HepG2 (cell line): ENCODE measurements around the gene FCN3. TPM values are rescaled to one million over a fixed set of nuclear protein-coding genes. Genes with fewer than 3 reads are reported as not detected.

Experiments
- ARNT2 ChIP-seq: sonication (generic); formaldehyde crosslinking; IDR thresholded peaks from 2 replicates; pipeline ENCODE4 v1.8.0; 2022; ENCODE audit warnings: mild to moderate bottlenecking, low read depth, missing genetic modification reagents, moderate library complexity
- ATF1 ChIP-seq: IDR thresholded peaks from 2 replicates; pipeline ENCODE4 v1.6.1; 2016; ENCODE audit warnings: mild to moderate bottlenecking, control low read depth
- CBX2 ChIP-seq, 2 experiments: fragments of 200-600 bp in 1 of 2; sonication (generic); formaldehyde crosslinking in 1 of 2; IDR thresholded peaks; 2 replicates each; pipeline versions ENCODE4 v1.7.0 to v1.8.1; 2018 to 2022; ENCODE audit warnings: low read depth in 2 of 2, low read length in 1 of 2, mild to moderate bottlenecking in 1 of 2, missing genetic modification reagents in 1 of 2
- CHD2 ChIP-seq: IDR thresholded peaks from 2 replicates; pipeline ENCODE4 v1.6.1; 2011; ENCODE audit warnings: low read depth, low read length, improper control_type of control experiment
- ELF4 ChIP-seq: sonication (generic); formaldehyde crosslinking; IDR thresholded peaks from 2 replicates; pipeline ENCODE4 v1.5.0; 2020; ENCODE audit warnings: missing genetic modification reagents, mild to moderate bottlenecking, moderate library complexity, borderline replicate concordance
- KAT2B ChIP-seq: fragments of 150-350 bp; IDR thresholded peaks from 2 replicates; pipeline ENCODE4 v1.6.1; 2014; ENCODE audit warnings: low read depth, low read length, borderline replicate concordance
- KAT7 ChIP-seq: IDR thresholded peaks from 2 replicates; pipeline ENCODE4 v1.6.1; 2018; ENCODE audit warnings: borderline replicate concordance, missing compliant biosample characterization
- MEIS2 ChIP-seq: sonication (generic); formaldehyde crosslinking; IDR thresholded peaks from 2 replicates; pipeline ENCODE4 v1.9.0; 2021; ENCODE audit warnings: mild to moderate bottlenecking, missing genetic modification reagents
- MZF1 ChIP-seq: sonication (generic); formaldehyde crosslinking; IDR thresholded peaks from 2 replicates; pipeline ENCODE4 v1.8.1; 2023; ENCODE audit warnings: mild to moderate bottlenecking, missing genetic modification reagents, borderline replicate concordance
- NFE2 ChIP-seq: sonication (generic); formaldehyde crosslinking; IDR thresholded peaks from 2 replicates; pipeline ENCODE4 v1.4.0; 2020; ENCODE audit warnings: missing genetic modification reagents
- RARA ChIP-seq: IDR thresholded peaks from 2 replicates; pipeline ENCODE4 v1.6.1; 2016; ENCODE audit warnings: missing genetic modification reagents, missing compliant biosample characterization
- SETDB1 ChIP-seq: sonication (generic); formaldehyde crosslinking; IDR thresholded peaks from 2 replicates; pipeline ENCODE4 v1.5.1; 2020; ENCODE audit warnings: missing genetic modification reagents, mild to moderate bottlenecking, borderline replicate concordance
- ZBTB7A ChIP-seq: sonication (generic); formaldehyde crosslinking; IDR thresholded peaks from 2 replicates; pipeline ENCODE4 v1.8.0; 2022; ENCODE audit warnings: mild to moderate bottlenecking, missing genetic modification reagents
- ZFY ChIP-seq: sonication (generic); formaldehyde crosslinking; IDR thresholded peaks from 2 replicates; pipeline ENCODE4 v1.4.0; 2020; ENCODE audit warnings: missing genetic modification reagents
- ZNF460 ChIP-seq: sonication (generic); formaldehyde crosslinking; IDR thresholded peaks from 2 replicates; pipeline ENCODE4 v1.5.1; 2020; ENCODE audit warnings: missing genetic modification reagents, mild to moderate bottlenecking, borderline replicate concordance
- ZNF569 ChIP-seq: sonication (generic); formaldehyde crosslinking; IDR thresholded peaks from 2 replicates; pipeline ENCODE4 v1.5.0; 2020; ENCODE audit warnings: mild to moderate bottlenecking, missing genetic modification reagents, moderate library complexity, borderline replicate concordance
- ZNF580 ChIP-seq: IDR thresholded peaks from 2 replicates; pipeline ENCODE4 v1.6.1; 2016; ENCODE audit warnings: low read depth, borderline replicate concordance
- ZNF598 ChIP-seq: sonication (generic); formaldehyde crosslinking; IDR thresholded peaks from 2 replicates; pipeline ENCODE4 v1.5.1; 2020; ENCODE audit warnings: mild to moderate bottlenecking, missing genetic modification reagents, borderline replicate concordance
- ZNF629 ChIP-seq: sonication (generic); formaldehyde crosslinking; conservative IDR thresholded peaks from 2 replicates; pipeline ENCODE4 v1.5.0; 2020; ENCODE audit warnings: missing genetic modification reagents
- ZNF766 ChIP-seq: sonication (generic); formaldehyde crosslinking; IDR thresholded peaks from 2 replicates; pipeline ENCODE4 v1.5.0; 2020; ENCODE audit warnings: missing genetic modification reagents, borderline replicate concordance
- ZNF768 ChIP-seq: sonication (generic); formaldehyde crosslinking; IDR thresholded peaks from 2 replicates; pipeline ENCODE4 v1.4.0; 2020; ENCODE audit warnings: missing genetic modification reagents
- ZNF776 ChIP-seq: sonication (generic); formaldehyde crosslinking; IDR thresholded peaks from 2 replicates; pipeline ENCODE4 v1.4.0; 2020; ENCODE audit warnings: mild to moderate bottlenecking, missing genetic modification reagents
- ZSCAN29 ChIP-seq: sonication (generic); formaldehyde crosslinking; conservative IDR thresholded peaks from 2 replicates; pipeline ENCODE4 v1.4.0; 2020; ENCODE audit warnings: mild to moderate bottlenecking, missing genetic modification reagents
- ZSCAN30 ChIP-seq: sonication (generic); formaldehyde crosslinking; IDR thresholded peaks from 2 replicates; pipeline ENCODE4 v1.5.0; 2020; ENCODE audit warnings: mild to moderate bottlenecking, missing genetic modification reagents
- polyA plus RNA-seq, 8 experiments: library from polyadenylated mRNA; depleted of rRNA in 3 of 8; stranded (reverse) in 7 of 8; unstranded in 1 of 8; fragments of >200 nt; fragmentation: Illumina TruSeq in 4 of 8; extraction: Trizol in 4 of 8; gene quantifications; 2 replicates each; pipeline versions ENCODE4 v1.2.1 to v1.2.3, GENCODE V29; 2011 to 2016; ENCODE audit warnings: low read depth in 4 of 8, missing spikeins in 1 of 8, mixed read lengths in 1 of 8; ENCODE audit not compliant: insufficient read depth in 1 of 8
- total RNA-seq, 5 experiments: library from RNA; depleted of rRNA; stranded (reverse); fragments of >200 nt; fragmentation: Illumina TruSeq; extraction: Trizol; gene quantifications; 2 replicates each; pipeline ENCODE4 v1.2.3, GENCODE V29; 2016; ENCODE audit warnings: low read depth in 1 of 5
- TF ChIP-seq, protein P1 (sequence below): sonication (generic); formaldehyde crosslinking; IDR thresholded peaks from 2 replicates; pipeline ENCODE4 v1.8.0; 2022; ENCODE audit warnings: missing genetic modification reagents, mild to moderate bottlenecking, borderline replicate concordance
- TF ChIP-seq, protein P2 (sequence below): sonication (generic); formaldehyde crosslinking; IDR thresholded peaks from 2 replicates; pipeline ENCODE4 v1.5.0; 2020; ENCODE audit warnings: missing genetic modification reagents, mild to moderate bottlenecking, borderline replicate concordance
- TF ChIP-seq, protein P3 (sequence below): sonication (generic); formaldehyde crosslinking; IDR thresholded peaks from 2 replicates; pipeline ENCODE4 v1.4.0; 2020; ENCODE audit warnings: missing genetic modification reagents
- TF ChIP-seq, protein P4 (sequence below): sonication (generic); formaldehyde crosslinking; IDR thresholded peaks from 2 replicates; pipeline ENCODE4 v1.4.0; 2020; ENCODE audit warnings: missing genetic modification reagents, mild to moderate bottlenecking, borderline replicate concordance

The FCN3 gene
- total and polyA plus RNA-seq, 2 of the 13 experiments (the other 11 are each of a cell fraction or from before 2014, with no cell fraction given): not detected

DNA sequence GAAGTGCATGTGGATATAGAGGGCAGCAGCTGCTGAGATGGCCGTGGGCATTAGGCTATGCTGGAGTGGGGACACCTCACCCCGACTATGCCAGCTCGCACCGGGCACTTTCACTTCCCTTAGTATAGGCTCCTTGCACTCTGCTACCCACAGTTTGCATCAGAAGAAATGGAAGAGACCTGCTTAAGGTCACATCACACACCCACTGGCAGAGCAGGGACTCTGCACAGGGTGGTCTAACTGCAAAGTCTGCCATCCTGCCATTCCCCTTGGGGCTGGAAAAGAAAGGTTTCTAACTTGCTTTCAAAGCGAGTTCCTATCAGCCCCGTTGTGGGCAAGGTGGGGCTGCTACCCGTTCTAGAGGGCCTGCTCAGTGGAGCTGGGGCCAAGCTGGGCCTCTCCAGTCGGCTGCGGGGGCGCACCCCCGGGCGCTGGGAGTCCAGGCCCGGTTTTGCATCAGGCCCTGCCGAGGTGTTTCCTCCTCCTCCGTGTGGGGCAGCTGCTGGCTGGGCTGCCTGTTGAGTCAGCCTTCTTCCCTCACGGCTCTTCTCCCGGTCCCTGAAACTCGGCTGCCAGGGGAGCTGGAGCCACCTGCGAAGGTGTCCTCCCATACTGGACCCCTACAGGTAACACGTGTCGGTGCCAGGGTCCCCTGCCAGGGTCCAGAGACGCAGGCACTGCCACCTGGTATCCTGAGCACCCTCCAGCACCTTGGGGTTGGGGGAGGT lies 32.9 kb downstream of the FCN3 start, which contains the start of gene SYTL1 (continued):
- TF ChIP-seq, protein P1, sequence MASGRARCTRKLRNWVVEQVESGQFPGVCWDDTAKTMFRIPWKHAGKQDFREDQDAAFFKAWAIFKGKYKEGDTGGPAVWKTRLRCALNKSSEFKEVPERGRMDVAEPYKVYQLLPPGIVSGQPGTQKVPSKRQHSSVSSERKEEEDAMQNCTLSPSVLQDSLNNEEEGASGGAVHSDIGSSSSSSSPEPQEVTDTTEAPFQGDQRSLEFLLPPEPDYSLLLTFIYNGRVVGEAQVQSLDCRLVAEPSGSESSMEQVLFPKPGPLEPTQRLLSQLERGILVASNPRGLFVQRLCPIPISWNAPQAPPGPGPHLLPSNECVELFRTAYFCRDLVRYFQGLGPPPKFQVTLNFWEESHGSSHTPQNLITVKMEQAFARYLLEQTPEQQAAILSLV: 0 out of 2 replicates have a peak, but pooled peaks have one; percentile 25
- no peak for TF ChIP-seq ZNF580 (CRISPR knock-in tag)
- TF ChIP-seq, protein P2, sequence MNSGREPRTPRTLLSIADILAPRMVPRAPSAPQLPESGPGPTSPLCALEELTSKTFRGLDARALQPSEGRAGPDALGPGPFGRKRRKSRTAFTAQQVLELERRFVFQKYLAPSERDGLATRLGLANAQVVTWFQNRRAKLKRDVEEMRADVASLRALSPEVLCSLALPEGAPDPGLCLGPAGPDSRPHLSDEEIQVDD (CRISPR knock-in tag): no peak
- no peak for TF ChIP-seq ZNF598 (CRISPR knock-in tag)
- peak; percentile 55 for TF ChIP-seq ZFY (CRISPR knock-in tag)
- 0 out of 2 replicates have a peak, but pooled peaks have one; percentile 44 for TF ChIP-seq ARNT2 (CRISPR knock-in tag)
- no peak for TF ChIP-seq ZNF460 (CRISPR knock-in tag)
- 0 out of 2 replicates have a peak, but pooled peaks have one; percentile 8 for TF ChIP-seq RARA (CRISPR knock-in tag)
- no peak for TF ChIP-seq KAT2B
- TF ChIP-seq KAT7 (CRISPR knock-in tag): no peak
- peak; percentile 30 for TF ChIP-seq ZNF768 (CRISPR knock-in tag)
- TF ChIP-seq ATF1 (CRISPR knock-in tag): no peak
- no peak; the same call in 1 of the 2 replicates for TF ChIP-seq ZBTB7A
- no peak for TF ChIP-seq CBX2 (IDR thresholded peaks at IDR 0.05; ENCODE audit: low read depth, low read length)
- TF ChIP-seq CBX2 (CRISPR knock-in tag; IDR thresholded peaks at IDR 0.05; ENCODE audit: low read depth): no peak
- no peak for TF ChIP-seq ZNF569 (CRISPR knock-in tag)
- TF ChIP-seq SETDB1: no peak
- TF ChIP-seq, protein P3, sequence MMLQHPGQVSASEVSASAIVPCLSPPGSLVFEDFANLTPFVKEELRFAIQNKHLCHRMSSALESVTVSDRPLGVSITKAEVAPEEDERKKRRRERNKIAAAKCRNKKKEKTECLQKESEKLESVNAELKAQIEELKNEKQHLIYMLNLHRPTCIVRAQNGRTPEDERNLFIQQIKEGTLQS: no peak
- peak; percentile 30; the same call in 1 of the 2 replicates for TF ChIP-seq ZNF766 (CRISPR knock-in tag)
- no peak for TF ChIP-seq NFE2
- TF ChIP-seq, protein P4, sequence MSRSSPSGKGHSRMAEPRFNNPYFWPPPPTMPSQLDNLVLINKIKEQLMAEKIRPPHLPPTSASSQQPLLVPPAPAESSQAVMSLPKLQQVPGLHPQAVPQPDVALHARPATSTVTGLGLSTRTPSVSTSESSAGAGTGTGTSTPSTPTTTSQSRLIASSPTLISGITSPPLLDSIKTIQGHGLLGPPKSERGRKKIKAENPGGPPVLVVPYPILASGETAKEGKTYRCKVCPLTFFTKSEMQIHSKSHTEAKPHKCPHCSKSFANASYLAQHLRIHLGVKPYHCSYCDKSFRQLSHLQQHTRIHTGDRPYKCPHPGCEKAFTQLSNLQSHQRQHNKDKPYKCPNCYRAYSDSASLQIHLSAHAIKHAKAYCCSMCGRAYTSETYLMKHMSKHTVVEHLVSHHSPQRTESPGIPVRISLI (CRISPR knock-in tag): no peak
- 0 out of 2 replicates have a peak, but pooled peaks have one; percentile 22 for TF ChIP-seq ZNF629
- peak; percentile 54; the same call in 1 of the 2 replicates for TF ChIP-seq MEIS2 (CRISPR knock-in tag)
- no peak for TF ChIP-seq CHD2
- TF ChIP-seq MZF1 (CRISPR knock-in tag): no peak
- TF ChIP-seq ZSCAN29 (CRISPR knock-in tag): no peak
- TF ChIP-seq ZNF776: no peak
- no peak for TF ChIP-seq ZSCAN30 (CRISPR knock-in tag)
- TF ChIP-seq ELF4 (CRISPR knock-in tag): no peak
